CD4-positive, alpha-beta T cell treated with Interleukin-1 beta for 1 hour (primary cell): ENCODE data around the gene NCBP2.
"Not testable (repeated sequence)": the region's sequence is repeated elsewhere in the genome, so short reads cannot be mapped to it uniquely, and the experiment has no call there.

ENCODE experiments used
- DNase-seq, 2 donors: peaks; one replicate each; pipeline ENCODE4 v3.0.0-alpha.2; 2020 to 2022

NCBP2 gene

GRCh38 chr3:196967412-196968232 lies 25.3 kb upstream of the NCBP2 start:
- no peak for DNase-seq

- DNase-seq: no peak
Measured at GRCh38 chr3:196966526-196967401, 24.4 kb upstream of the NCBP2 start.

- DNase-seq: no peak
Measured at GRCh38 chr3:196965804-196966173, 23.5 kb upstream of the NCBP2 start.

GRCh38 chr3:196965112-196965803 lies 22.9 kb upstream of the NCBP2 start:
- no peak for DNase-seq

GRCh38 chr3:196963631-196963953 lies 21.3 kb upstream of the NCBP2 start:
- DNase-seq: no peak

DNA sequence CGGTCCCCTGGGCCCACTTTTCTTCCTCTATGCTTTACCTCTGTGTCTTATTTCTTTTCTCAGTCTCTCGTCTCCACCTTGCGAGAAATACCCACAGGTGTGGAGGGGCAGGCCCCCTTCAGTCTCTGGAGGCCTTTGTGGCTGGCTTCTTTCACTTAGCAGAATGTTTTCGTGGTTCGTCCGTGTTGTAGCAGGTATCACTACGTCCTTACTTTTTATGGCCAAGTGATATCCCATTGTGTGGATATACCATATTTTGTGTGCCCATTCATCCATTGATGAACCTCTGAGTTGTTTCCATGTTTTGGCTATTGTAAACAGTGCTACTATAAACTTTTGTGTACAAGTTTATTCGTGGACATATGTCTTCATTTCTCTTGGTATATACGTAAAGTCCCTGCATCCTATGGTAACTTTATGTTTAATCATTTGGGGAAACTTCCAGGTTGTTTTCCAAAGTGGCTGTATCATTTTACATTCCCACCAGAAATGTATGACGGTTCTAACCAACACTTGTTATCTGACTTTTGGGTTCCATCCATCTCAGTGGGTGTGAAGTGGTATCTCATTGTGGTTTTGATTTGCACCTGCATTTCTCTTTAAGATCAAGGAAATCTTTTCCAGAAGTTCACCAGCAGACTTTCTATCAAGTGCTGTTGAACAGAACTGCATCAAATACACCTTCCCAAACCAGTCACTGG lies 20.8 kb upstream of the NCBP2 start:
- no peak for DNase-seq

DNA sequence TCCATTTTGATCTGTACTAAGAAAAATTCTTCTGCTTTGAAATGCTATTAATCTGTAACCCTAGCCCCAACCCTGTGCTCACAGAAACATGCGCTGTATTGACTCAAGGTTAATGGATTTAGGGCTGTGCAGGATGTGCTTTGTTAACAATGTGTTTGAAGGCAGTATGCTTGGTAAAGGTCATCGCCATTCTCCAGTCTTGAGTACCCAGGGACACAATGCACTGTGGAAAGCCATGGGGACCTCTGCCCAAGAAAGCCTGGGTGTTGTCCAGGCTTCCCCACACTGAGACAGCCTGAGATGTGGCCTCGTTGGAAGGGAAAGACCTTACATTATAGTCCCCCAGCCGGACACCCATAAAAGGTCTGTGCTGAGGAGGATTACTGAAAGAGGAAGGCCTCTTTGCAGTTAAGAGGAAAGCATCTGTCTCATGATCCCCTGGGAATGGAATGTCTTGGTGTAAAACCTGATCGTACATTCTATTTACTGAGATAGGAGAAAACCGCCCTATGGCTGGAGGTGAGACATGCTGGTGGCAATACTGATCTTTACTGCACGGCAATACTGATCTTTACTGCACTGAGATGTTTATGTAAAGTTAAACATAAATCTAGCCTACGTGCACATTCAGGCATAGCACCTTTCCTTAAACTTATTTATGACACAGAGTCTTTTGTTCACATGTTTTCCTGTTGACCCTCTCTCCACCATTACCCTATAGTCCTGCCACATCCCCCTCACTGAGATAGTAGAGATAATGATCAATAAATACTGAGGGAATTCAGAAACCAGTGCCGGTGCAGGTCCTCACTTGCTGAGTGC lies 20.0 kb upstream of the NCBP2 start:
- no peak for DNase-seq

GRCh38 chr3:196954832-196955231 lies 12.5 kb upstream of the NCBP2 start:
- DNase-seq: no peak

DNA sequence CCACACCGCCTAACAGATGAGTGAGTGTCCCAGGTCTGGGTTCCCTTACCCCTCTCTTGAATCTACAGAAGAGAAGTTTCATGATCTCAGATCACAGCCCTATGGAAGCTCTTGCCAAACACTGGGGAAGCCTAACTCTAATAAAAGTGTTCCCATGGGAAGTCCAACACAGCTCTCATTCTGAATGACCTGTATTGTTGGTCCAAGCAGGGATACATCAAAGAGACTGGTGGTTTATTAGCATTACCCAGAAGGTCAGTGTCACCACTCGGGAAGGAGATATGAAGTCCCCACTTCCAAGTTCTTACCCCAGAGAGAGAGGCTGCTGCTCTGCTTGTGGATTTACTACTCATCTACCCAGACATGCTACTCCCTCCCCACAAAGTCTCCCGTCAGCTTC lies 9.0 kb upstream of the NCBP2 start:
- no peak for DNase-seq

- DNase-seq: no peak
Measured at GRCh38 chr3:196949750-196950149, 7.4 kb upstream of the NCBP2 start.

GRCh38 chr3:196949285-196949619 lies 6.9 kb upstream of the NCBP2 start:
- DNase-seq: no peak

- no peak for DNase-seq
Measured at GRCh38 chr3:196948442-196949284, 6.3 kb upstream of the NCBP2 start.

GRCh38 chr3:196947860-196948441 lies 5.6 kb upstream of the NCBP2 start:
- no peak for DNase-seq

- no peak for DNase-seq
Measured at GRCh38 chr3:196947136-196947859, 5.0 kb upstream of the NCBP2 start.

DNA sequence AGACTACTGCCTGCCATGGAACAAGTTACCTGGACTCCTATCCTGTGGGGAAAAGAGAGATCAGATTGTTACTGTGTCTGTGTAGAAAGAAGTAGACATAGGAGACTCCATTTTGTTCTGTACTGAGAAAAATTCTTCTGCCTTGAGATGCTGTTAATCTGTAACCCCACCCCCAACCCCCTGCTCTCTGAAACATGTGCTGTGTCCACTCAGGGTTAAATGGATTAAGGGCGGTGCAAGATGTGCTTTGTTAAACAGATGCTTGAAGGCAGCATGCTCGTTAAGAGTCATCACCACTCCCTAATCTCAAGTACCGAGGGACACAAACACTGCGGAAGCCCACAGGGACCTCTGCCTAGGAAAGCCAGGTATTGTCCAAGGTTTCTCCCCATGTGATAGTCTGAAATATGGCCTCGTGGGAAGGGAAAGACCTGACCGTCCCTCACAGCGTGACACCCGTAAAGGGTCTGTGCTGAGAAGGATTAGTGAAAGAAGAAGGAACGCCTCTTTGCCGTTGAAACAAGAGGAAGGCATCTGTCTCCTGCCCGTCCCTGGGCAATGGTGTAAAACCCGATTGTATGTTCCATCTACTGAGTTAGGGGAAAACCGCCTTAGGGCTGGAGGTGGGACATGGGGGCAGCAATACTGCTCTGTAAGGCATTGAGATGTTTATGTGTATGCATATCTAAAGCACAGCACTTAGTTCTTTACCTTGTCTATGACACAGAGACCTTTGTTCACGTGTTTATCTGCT lies 1.9 kb upstream of the NCBP2 start:
- not testable (repeated sequence) for DNase-seq

DNA sequence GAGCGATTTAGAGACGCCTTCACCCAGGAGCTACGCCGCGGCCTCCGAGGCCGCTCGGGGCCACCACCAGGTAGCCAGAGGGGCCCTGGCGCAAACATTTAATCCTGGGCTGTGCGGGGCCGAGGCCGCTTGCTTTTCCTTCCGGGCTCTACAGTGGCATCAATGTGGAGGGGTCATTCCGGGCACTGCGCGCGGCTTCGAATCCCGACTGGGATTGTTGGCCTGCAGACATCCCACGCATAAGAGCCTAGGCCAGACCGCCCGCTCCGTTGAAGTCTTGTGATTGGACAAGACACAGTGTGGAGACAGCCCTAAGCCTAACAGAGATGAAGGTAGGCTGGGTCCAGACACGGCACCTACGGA lies 568 bp upstream of the NCBP2 start:
- no peak for DNase-seq

- peak; percentile 49 to 61 for DNase-seq
Measured at GRCh38 chr3:196941729-196942225, 551 bp downstream of the NCBP2 start.

GRCh38 chr3:196938576-196938975 lies 3.8 kb downstream of the NCBP2 start:
- DNase-seq: no peak

GRCh38 chr3:196938124-196938523 lies 4.2 kb downstream of the NCBP2 start:
- DNase-seq: no peak
